HCT116 (cell line): ENCODE results near the gene DPH2. TPM values are rescaled to one million over a fixed set of nuclear protein-coding genes. Genes with fewer than 3 reads are reported as not detected.

Source experiments
- ATAC-seq: fragments of 200-7000 bp; cut with Tn5 transposase; 2 replicates; pipeline ENCODE4 v1.9.1; 2020; ENCODE audit warnings: mild to moderate bottlenecking, moderate library complexity
- BruUV-seq: library from RNA; stranded (reverse); fragments of 400-500 nt; replicated peaks from 2 replicates; lab custom pipeline; 2021; lab: Mats Ljungman, UMichigan
- CTCF ChIA-PET: fragments of 300-600 bp; sonication (Branson Sonifier 250); formaldehyde crosslinking; loops from one replicate; lab custom pipeline; 2021; ENCODE audit warnings: antibody characterized with exemption; lab: Charles Lee
- POLR2A ChIA-PET: fragments of 300-600, 350-600 bp; sonication (Branson Sonifier 250); formaldehyde crosslinking; loops from one replicate; lab custom pipeline; 2021; ENCODE audit warnings: antibody characterized with exemption; lab: Charles Lee
- RAD21 ChIA-PET, 2 experiments: fragments of 300-600 bp; sonication (Branson Sonifier 250); formaldehyde crosslinking; loops; one replicate each; lab custom pipeline; 2023; ENCODE audit warnings: low total read pairs in 2 of 2; ENCODE audit not compliant: uncharacterized antibody in 2 of 2, unreplicated experiment in 2 of 2, low non-redundant PET in 1 of 2; lab: Charles Lee
- DNase-seq: peaks from one replicate; pipeline ENCODE4 v3.0.0-alpha.2; 2010; ENCODE audit warnings: low read depth, low spot score
- H2AFZ ChIP-seq: fragments of 200-600 bp; shearing (Covaris generic), sonication (generic); 2 replicates; pipeline ENCODE4 v1.6.1; 2017; ENCODE audit warnings: low read depth, mixed run types, mixed read lengths, antibody characterized with exemption, low read length; ENCODE audit not compliant: poor library complexity, severe bottlenecking
- H3K27ac ChIP-seq: 2 replicates; pipeline ENCODE4 v1.5.1; 2012; ENCODE audit warnings: low read depth, low read length
- H3K27me3 ChIP-seq: fragments of 200-600 bp; sonication (generic); 2 replicates; pipeline ENCODE4 v1.6.1; 2016; ENCODE audit warnings: mixed run types, low read length, mixed read lengths; ENCODE audit not compliant: insufficient read depth
- H3K36me3 ChIP-seq, 2 experiments: fragments of 200-500 bp in 1 of 2; fragments of 200-600 bp in 1 of 2; sonication (Bioruptor generic) in 1 of 2; sonication (generic) in 1 of 2; 2 replicates each; pipeline versions ENCODE4 v1.5.1 to v1.6.1; 2014 to 2016; ENCODE audit warnings: low read length in 2 of 2, inconsistent platforms in 1 of 2, mixed read lengths in 1 of 2, mixed run types in 1 of 2; ENCODE audit not compliant: insufficient read depth in 2 of 2, control insufficient read depth in 1 of 2
- H3K4me1 ChIP-seq, 2 experiments: fragments of 200-600 bp in 1 of 2; sonication (generic) in 1 of 2; 2 replicates each; pipeline versions ENCODE4 v1.5.1 to v1.6.1; 2012 to 2017; ENCODE audit warnings: low read length in 2 of 2, inconsistent platforms in 1 of 2, mild to moderate bottlenecking in 1 of 2, mixed read lengths in 1 of 2, mixed run types in 1 of 2, moderate library complexity in 1 of 2; ENCODE audit not compliant: insufficient read depth in 2 of 2, control insufficient read depth in 1 of 2
- H3K4me2 ChIP-seq: fragments of 200-600 bp; sonication (generic); 2 replicates; pipeline ENCODE4 v1.6.1; 2017; ENCODE audit warnings: mixed run types, low read length, mixed read lengths
- H3K4me3 ChIP-seq, 2 experiments: fragments of 200-600 bp in 1 of 2; sonication (generic) in 1 of 2; replicated peaks in 1 of 2; 2 replicates each; pipeline ENCODE4 v1.5.1; 2011 to 2016; ENCODE audit warnings: low read length in 2 of 2, control low read depth in 1 of 2, low read depth in 1 of 2, mild to moderate bottlenecking in 1 of 2, mixed read lengths in 1 of 2, mixed run types in 1 of 2
- H3K79me2 ChIP-seq: fragments of 200-600 bp; sonication (generic); 2 replicates; pipeline ENCODE4 v1.6.1; 2017; ENCODE audit warnings: mild to moderate bottlenecking, mixed run types, low read length, moderate library complexity, mixed read lengths; ENCODE audit not compliant: insufficient read depth
- H3K9ac ChIP-seq: fragments of 200-600 bp; sonication (generic); 2 replicates; pipeline ENCODE4 v1.6.1; 2016; ENCODE audit warnings: low read length, mixed read lengths
- H3K9me2 ChIP-seq: fragments of 200-600 bp; sonication (generic), shearing (Covaris generic); 2 replicates; pipeline ENCODE4 v1.6.1; 2017; ENCODE audit warnings: mixed run types, mild to moderate bottlenecking, moderate library complexity; ENCODE audit not compliant: insufficient read depth
- H3K9me3 ChIP-seq, 2 experiments: fragments of 200-500 bp in 1 of 2; fragments of 200-600 bp in 1 of 2; sonication (Bioruptor generic) in 1 of 2; sonication (generic) in 1 of 2; 2 replicates each; pipeline ENCODE4 v1.6.1; 2014 to 2017; ENCODE audit warnings: low read length in 2 of 2, mixed read lengths in 2 of 2, inconsistent platforms in 1 of 2, low read depth in 1 of 2, mild to moderate bottlenecking in 1 of 2, mixed run types in 1 of 2, moderate library complexity in 1 of 2; ENCODE audit not compliant: control insufficient read depth in 1 of 2, insufficient read depth in 1 of 2
- H4K20me1 ChIP-seq: fragments of 200-600 bp; sonication (generic), shearing (Covaris generic); 2 replicates; pipeline ENCODE4 v1.6.1; 2017; ENCODE audit warnings: mixed run types, mild to moderate bottlenecking, moderate library complexity; ENCODE audit not compliant: insufficient read depth
- CEBPB ChIP-seq: IDR thresholded peaks from 2 replicates; pipeline ENCODE4 v1.6.1; 2012; ENCODE audit warnings: low read depth
- EZH2phosphoT487 ChIP-seq: fragments of 200-600 bp; IDR thresholded peaks from 2 replicates; pipeline ENCODE4 v1.6.1; 2018; ENCODE audit warnings: antibody characterized with exemption, borderline replicate concordance
- POLR2A ChIP-seq: IDR thresholded peaks from 2 replicates; pipeline ENCODE4 v1.7.0; 2011; ENCODE audit warnings: borderline replicate concordance; ENCODE audit not compliant: insufficient read depth, insufficient read length; ENCODE audit errors: extremely low read depth
- RAD21 ChIP-seq: IDR thresholded peaks from 2 replicates; pipeline ENCODE4 v1.6.1; 2012; ENCODE audit warnings: low read depth, mild to moderate bottlenecking
- TCF7L2 ChIP-seq: IDR thresholded peaks from 2 replicates; pipeline ENCODE4 v1.7.0; 2011; ENCODE audit warnings: borderline replicate concordance, inconsistent platforms; ENCODE audit not compliant: insufficient read depth, insufficient read length; ENCODE audit errors: extremely low read depth
- intact Hi-C: fragments of 100-400 bp; cut with micrococcal nuclease; formaldehyde crosslinking; loops from 2 replicates; pipeline ENCODE4 v1.10.0; 2022
- total RNA-seq: library from RNA; stranded (reverse); gene quantifications from one replicate; pipeline ENCODE4 v1.2.1, GENCODE V29; 2021; ENCODE audit not compliant: unreplicated experiment
- TF ChIP-seq, protein P1 (sequence below): IDR thresholded peaks from 2 replicates; pipeline ENCODE4 v1.6.1; 2011; ENCODE audit warnings: mild to moderate bottlenecking, low read length, moderate library complexity; ENCODE audit not compliant: insufficient replicate concordance; ENCODE audit errors: extremely low read depth
- TF ChIP-seq, protein P2 (sequence below): IDR thresholded peaks from 2 replicates; pipeline ENCODE4 v1.6.1; 2012; ENCODE audit warnings: low read depth

Gene DPH2
- total RNA-seq, 1 experiment from 2014 or later = 53.2 TPM

DNA sequence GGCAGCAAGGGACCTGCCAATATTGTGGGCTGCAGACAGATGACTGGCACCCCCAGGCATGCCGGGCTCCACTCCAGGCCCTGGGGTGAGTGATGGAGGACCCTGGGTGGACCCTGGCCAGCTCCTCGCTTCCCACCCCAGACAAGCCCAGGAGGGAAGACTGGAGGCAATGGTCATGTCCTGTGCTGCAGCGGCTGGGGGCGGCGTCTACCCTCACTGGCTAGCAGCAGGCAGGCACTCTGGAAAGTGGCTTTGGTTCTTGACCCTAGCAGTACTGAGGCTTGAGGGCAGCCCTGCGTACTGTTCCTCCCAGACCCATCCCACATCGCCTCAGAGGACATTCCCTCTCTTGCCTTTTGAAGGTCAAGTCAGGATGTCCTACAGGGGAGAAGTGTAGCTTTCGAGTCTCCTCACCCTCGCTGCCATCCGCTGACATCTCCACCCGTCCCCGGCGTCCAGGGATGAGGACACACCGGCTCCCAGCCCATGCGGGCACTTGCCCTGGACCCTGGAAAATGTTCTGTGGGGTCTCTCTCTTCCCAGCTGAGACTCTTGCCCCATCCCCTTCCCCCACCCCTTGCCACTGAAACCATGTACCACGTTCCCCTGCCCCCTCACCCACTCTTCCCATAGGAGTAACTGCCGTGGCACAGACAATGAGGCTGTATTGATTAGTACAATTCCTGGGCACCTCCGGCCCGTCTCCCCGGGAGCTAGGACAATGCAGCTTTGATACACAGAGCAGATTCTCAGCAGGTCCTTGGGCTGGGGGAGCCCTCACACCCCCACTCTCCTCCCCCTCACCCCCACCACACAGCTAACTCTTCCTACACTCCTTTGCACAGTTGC lies 46.5 kb downstream of the DPH2 start:
- TF ChIP-seq EZH2phosphoT487 (no peak), CEBPB (no peak), POLR2A (no peak), TCF7L2 (no peak), RAD21 (no peak)
- TF ChIP-seq, protein P1, sequence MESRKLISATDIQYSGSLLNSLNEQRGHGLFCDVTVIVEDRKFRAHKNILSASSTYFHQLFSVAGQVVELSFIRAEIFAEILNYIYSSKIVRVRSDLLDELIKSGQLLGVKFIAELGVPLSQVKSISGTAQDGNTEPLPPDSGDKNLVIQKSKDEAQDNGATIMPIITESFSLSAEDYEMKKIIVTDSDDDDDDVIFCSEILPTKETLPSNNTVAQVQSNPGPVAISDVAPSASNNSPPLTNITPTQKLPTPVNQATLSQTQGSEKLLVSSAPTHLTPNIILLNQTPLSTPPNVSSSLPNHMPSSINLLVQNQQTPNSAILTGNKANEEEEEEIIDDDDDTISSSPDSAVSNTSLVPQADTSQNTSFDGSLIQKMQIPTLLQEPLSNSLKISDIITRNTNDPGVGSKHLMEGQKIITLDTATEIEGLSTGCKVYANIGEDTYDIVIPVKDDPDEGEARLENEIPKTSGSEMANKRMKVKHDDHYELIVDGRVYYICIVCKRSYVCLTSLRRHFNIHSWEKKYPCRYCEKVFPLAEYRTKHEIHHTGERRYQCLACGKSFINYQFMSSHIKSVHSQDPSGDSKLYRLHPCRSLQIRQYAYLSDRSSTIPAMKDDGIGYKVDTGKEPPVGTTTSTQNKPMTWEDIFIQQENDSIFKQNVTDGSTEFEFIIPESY = no peak
- TF ChIP-seq, protein P2, sequence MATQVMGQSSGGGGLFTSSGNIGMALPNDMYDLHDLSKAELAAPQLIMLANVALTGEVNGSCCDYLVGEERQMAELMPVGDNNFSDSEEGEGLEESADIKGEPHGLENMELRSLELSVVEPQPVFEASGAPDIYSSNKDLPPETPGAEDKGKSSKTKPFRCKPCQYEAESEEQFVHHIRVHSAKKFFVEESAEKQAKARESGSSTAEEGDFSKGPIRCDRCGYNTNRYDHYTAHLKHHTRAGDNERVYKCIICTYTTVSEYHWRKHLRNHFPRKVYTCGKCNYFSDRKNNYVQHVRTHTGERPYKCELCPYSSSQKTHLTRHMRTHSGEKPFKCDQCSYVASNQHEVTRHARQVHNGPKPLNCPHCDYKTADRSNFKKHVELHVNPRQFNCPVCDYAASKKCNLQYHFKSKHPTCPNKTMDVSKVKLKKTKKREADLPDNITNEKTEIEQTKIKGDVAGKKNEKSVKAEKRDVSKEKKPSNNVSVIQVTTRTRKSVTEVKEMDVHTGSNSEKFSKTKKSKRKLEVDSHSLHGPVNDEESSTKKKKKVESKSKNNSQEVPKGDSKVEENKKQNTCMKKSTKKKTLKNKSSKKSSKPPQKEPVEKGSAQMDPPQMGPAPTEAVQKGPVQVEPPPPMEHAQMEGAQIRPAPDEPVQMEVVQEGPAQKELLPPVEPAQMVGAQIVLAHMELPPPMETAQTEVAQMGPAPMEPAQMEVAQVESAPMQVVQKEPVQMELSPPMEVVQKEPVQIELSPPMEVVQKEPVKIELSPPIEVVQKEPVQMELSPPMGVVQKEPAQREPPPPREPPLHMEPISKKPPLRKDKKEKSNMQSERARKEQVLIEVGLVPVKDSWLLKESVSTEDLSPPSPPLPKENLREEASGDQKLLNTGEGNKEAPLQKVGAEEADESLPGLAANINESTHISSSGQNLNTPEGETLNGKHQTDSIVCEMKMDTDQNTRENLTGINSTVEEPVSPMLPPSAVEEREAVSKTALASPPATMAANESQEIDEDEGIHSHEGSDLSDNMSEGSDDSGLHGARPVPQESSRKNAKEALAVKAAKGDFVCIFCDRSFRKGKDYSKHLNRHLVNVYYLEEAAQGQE = no peak
- ATAC-seq (no peak), DNase-seq (no peak)
- Histone ChIP-seq H3K27me3 (no peaks in the 10 kb centered on the region), H3K9ac (no peak overlapping the region), H3K27ac (no peak overlapping the region), H3K79me2 (no peaks in the 10 kb centered on the region), H3K9me2 (no peaks in the 10 kb centered on the region), H2AFZ (no peak overlapping the region), H3K9me3 (no peaks in the 10 kb centered on the region), H3K36me3 (no peaks in the 10 kb centered on the region), H3K4me3 (no peak overlapping the region), H3K4me2 (no peak overlapping the region), H3K4me1 (peaks cover 7 to 8% of the 10 kb centered on the region in 2 experiments; a peak in 3 of 4 replicates), H4K20me1 (no peaks in the 10 kb centered on the region)
- BruUV-seq = no TSS peak
- RAD21 ChIA-PET = no interaction called here
- intact Hi-C loops = no loop called here
- CTCF ChIA-PET = no interaction called here
- POLR2A ChIA-PET = no interaction called here
